Activated T-helper 9 cell treated with anti-CD3 and anti-CD28 coated beads, Interleukin-2, amount 50 U/mL, for 16 hours (primary cell): ENCODE measurements around the gene TMIE.

Experiments used
- DNase-seq: peaks from one replicate; pipeline ENCODE4 v3.0.0-alpha.2; 2020; ENCODE audit warnings: low read depth

Gene TMIE, protein sequence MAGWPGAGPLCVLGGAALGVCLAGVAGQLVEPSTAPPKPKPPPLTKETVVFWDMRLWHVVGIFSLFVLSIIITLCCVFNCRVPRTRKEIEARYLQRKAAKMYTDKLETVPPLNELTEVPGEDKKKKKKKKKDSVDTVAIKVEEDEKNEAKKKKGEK

GRCh38 chr3:46701181-46701939 is at the start of gene TMIE:
TMIE (plus strand) TSS chr3:46701392; CDS start chr3:46701488, 96 bp downstream.
- DNase-seq, result no peak

- no peak for DNase-seq
These were observed 45.9 kb upstream of the TMIE start for GRCh38 chr3:46655271-46655670.

DNA sequence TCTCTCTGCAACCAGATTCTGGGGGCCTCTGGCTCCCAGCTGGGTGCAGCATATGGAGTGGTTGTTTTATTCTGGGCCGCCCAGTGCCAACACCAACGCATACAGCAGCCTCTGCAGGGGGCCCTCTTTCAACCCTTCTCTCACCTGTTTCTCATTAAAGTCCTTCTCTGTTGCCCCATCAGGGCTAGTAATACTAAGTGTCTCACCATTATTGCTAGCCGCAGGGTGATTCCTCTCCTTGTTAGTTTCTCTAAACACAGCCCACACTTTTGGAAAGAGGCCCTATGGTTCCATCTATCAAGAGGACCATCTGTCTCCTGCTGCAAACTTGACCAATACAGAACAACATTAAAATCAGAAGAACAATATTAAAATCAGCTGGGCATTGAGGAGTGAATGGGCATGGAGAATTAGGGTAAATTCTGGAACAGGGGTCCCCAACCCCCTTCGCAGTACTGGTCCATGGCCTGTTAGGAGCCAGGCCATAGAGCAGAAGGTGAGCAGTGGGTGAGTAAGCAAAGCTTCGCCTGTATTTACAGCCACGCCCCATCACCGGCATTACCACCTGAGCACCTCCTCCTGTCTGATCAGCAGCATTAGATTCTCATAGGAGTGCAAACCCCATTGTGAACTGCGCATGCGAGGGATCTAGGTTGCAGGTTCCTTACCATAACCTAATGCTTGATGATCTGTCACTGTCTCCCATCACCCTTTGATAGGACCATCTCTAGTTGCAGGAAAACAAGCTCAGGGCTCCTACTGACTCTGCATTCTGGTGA is 44.2 kb upstream of the TMIE start:
- no peak for DNase-seq

DNA sequence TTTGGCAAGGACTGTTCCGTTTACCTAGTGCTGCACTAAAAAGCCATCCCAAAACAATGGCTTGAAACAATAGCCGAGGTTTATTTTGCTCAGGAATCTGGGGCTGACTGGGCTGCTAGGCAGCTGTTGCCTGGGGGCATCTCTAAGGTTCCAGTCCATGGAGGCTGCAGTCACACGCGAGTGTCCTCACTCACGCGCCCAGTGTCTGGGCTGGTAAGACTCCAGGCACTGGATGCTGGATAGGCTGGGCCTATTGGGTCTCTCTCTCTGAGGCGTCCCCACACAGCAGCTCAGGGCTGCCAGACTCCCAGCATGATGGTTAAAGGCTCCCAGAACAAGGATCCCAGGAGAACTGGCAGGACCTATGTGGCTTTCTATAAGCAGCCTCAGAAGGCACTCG is 41.9 kb upstream of the TMIE start:
- no peak for DNase-seq

DNA sequence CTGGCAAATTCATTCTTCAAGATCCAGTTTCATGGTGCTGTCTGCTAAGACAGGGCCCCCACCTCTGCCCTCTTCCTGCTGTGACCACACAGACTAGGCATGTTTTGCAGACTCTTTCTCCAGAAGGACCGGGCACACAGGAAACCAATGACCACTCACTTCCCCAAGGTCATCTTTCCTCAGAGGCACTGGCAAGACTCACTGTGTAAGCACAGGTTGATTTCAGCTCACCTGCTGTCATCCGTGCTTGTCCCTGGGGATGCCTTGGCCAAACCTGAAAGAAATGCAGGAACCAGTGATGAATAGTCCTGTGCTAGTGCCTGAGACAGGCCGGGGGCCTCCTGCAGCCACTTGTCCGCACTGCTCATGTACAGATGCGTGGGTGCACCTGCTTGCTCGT is 41.2 kb upstream of the TMIE start:
- DNase-seq, result no peak

GRCh38 chr3:46660543-46661523 is 40.4 kb upstream of the TMIE start:
- DNase-seq, result no peak

- no peak for DNase-seq
These were observed 39.1 kb upstream of the TMIE start for GRCh38 chr3:46661776-46662766.

GRCh38 chr3:46662771-46663551 is 38.2 kb upstream of the TMIE start:
- DNase-seq, result no peak

DNA sequence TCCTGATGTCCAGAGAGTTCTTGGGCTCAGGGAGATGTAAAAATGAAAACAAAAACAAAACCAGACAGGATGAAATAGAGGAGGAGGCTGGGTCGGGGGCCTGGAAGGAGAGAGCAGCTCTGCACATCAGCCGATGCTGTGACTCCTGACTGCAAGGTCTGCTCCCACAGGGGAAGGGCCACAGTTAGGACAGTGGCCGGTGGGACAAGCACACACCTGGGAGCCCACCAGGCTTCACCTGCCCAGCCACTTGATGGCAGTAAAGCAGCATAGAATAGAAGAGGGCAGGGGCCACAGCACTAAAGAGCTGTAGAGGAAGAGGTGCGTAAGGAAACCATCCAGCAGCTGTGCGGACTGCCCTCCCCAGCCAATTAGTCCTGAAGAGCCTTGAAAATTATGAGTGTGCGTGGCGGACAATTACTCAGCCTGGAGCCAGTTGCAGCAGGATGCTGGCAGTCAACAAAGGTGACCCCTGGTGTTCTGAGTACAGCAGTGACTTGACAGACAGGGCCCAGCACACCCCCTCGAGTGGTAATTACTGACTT is 37.5 kb upstream of the TMIE start:
- DNase-seq, result no peak

DNA sequence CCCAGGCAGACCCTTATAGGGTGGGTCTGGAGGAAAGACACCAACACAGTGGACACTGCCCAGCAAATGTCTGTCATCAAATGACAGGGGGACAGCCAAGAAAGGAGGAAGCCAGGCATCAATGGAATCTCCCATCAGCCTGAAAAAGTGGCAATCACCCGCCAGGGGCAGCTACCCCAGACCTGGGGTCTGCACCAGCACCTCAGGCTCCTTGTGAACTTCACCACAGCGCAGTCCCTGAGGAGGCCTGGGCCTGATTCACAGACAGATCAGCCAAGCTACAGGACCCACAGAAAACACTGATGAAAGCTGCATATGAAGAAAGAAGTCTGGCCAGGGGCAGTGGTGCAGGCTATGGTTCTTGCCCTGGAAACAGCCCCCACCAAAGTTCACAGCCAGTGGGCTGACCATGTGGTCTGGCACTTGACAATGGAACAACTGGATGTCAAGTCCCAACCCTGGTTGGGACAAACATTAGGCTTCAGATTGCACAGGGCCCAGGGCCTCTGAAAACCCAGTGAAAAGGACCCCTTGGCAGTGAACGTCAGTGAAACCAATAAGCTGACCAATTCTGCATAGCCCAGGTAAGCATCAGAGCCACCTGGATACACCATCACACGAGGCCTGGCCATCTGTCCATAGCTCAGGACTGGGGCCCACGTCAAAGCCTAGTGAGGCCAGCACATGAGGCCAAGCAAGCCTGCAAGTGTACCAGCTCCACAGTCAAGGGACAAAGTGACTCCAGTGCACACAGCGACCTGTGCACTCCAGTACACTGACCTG is 36.8 kb upstream of the TMIE start:
- no peak for DNase-seq

GRCh38 chr3:46664971-46665762 is 36.0 kb upstream of the TMIE start:
- no peak for DNase-seq

GRCh38 chr3:46665763-46666452 is 35.3 kb upstream of the TMIE start:
- DNase-seq, result no peak

DNA sequence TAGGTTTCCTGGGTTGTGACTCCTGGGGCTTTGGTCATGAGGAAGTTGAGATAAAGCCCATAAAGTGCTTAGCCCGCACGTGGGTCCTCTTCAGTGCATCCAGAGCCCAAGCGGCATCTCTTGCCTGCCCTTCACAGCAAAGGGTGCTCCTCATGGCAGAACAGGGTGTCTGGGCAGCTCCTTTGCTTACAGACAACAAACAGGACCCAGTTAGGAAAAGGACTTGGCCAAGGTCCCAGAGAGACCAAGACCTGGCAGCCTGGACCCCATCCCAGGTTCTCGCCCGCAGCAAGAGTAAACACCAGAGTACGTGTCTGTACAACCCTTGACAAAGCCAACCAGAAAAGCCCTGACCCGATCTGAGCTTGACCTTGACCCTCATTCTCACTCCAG is 34.7 kb upstream of the TMIE start:
- no peak for DNase-seq

GRCh38 chr3:46667061-46667621 is 34.1 kb upstream of the TMIE start:
- DNase-seq, result no peak

DNA sequence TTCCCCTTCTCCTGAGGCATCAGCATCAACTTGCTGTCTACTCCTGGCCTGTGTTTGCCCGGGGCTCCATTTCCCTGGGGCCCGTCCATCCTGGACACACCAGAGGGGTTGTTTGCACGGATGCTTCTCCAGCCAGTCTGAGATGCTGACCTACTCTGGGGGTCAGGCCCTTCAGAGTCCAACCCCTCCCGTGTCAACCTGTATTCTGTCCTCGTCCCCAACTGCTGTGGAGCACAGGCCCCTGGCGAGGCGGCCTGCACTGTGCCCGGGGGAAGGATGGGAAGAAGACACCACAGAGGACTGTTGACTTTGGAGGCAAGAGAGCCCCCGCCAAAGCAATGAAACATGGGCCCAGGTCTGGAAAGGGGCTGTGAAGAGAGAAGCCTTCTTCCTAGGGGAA is 33.5 kb upstream of the TMIE start:
- DNase-seq, result no peak

- DNase-seq, result no peak
These were observed 33.1 kb upstream of the TMIE start for GRCh38 chr3:46668116-46668515.

DNA sequence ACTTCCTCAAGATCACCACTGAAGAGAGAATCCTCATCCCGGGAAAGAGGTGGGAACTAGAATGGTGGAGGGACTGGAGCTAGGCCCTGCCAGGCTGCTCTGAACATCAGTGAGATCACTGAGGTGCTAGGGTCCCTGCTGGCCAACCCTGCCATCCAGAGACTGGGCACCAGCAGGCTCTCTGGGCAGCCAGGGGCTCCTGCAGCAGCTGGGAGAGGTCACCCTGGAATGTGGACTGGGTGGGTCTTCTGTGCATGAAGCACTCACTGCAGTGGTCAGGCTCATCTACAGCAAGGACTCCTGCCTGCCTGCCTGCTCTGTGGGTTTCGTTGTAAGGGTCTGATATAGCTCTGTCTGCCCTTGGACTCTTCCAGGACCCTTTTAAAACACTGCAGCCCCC is 32.6 kb upstream of the TMIE start:
- no peak for DNase-seq
